ENCODE data around the gene LUZP2. TPM values are rescaled to one million over a fixed set of nuclear protein-coding genes. Genes with fewer than 3 reads are reported as not detected.

Gene LUZP2
- total and polyA plus RNA-seq, 9 of the 15 experiments (the other 6 are each of a cell fraction or from before 2014, with no cell fraction given), result not detected

DNA sequence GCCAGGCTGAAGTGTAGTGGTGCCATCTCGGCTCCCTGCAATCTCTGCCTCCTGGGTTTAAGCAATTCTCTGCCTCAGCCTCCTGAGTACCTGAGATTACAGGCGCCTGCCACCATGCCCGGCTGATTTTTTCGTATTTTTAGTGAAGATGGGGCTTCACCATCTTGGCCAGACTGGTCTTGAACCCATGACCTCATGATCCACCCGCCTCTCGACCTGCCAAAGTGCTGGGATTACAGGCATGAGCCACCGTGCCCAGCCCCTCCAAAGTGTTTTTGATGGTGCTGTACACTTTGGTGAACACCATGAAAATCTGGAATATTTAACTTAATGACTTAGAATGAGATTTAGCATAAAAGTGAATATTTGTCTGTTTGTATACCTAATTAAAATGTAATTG, 5.6 kb downstream of the LUZP2 start (continued):
- TF ChIP-seq, protein P1, sequence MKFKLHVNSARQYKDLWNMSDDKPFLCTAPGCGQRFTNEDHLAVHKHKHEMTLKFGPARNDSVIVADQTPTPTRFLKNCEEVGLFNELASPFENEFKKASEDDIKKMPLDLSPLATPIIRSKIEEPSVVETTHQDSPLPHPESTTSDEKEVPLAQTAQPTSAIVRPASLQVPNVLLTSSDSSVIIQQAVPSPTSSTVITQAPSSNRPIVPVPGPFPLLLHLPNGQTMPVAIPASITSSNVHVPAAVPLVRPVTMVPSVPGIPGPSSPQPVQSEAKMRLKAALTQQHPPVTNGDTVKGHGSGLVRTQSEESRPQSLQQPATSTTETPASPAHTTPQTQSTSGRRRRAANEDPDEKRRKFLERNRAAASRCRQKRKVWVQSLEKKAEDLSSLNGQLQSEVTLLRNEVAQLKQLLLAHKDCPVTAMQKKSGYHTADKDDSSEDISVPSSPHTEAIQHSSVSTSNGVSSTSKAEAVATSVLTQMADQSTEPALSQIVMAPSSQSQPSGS (CRISPR knock-in tag; IDR thresholded peaks at IDR 0.05), result no peak
- no peak for TF ChIP-seq SRSF9 (IDR thresholded peaks at IDR 0.05; ENCODE audit: borderline replicate concordance, low read depth, low read length)
- TF ChIP-seq KAT2B (IDR thresholded peaks at IDR 0.05; ENCODE audit: low read depth, low read length), result no peak
- TF ChIP-seq TAF1 (IDR thresholded peaks at IDR 0.05; ENCODE audit: control insufficient read depth, extremely low read depth, insufficient read depth, low read length, severe bottlenecking), result no peak
- TF ChIP-seq NBN (IDR thresholded peaks at IDR 0.05; ENCODE audit: low read depth), result no peak
- TF ChIP-seq TAF15 (IDR thresholded peaks at IDR 0.05; ENCODE audit: low read depth, low read length), result no peak
- TF ChIP-seq, protein P2, sequence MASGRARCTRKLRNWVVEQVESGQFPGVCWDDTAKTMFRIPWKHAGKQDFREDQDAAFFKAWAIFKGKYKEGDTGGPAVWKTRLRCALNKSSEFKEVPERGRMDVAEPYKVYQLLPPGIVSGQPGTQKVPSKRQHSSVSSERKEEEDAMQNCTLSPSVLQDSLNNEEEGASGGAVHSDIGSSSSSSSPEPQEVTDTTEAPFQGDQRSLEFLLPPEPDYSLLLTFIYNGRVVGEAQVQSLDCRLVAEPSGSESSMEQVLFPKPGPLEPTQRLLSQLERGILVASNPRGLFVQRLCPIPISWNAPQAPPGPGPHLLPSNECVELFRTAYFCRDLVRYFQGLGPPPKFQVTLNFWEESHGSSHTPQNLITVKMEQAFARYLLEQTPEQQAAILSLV (tag; IDR thresholded peaks at IDR 0.05), result no peak
- TF ChIP-seq ETV5 (CRISPR knock-in tag; IDR thresholded peaks at IDR 0.05; ENCODE audit: low read depth), result no peak
- no peak for TF ChIP-seq CHD2 (IDR thresholded peaks at IDR 0.05; ENCODE audit: low read depth, low read length)
- TF ChIP-seq GATAD2B (IDR thresholded peaks at IDR 0.05; ENCODE audit: borderline replicate concordance), result no peak

DNA sequence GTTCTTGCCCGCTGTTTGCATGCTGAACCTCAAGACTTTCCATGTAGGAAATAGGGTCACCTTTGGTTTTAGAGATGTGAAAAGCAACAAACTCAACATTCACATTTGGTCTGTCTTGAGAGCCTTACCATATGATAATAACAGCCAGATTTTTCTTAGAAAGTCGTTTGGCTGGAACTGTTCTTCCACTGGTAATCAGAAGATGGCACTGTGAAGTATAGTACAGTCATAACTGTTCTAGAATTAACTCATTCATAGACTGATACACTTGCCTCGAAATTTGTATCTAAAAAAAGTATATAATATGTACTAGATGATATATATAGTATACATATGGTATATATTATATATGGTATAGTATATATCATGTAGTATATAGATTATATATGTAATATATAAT, 12.3 kb downstream of the LUZP2 start:
- H4K20me1 ChIP-seq (replicated peaks; ENCODE audit: control insufficient read depth, insufficient read depth, low read length), result no peaks in the 10 kb centered on the region
- intact Hi-C loops (cut with micrococcal nuclease), result no loop called here
- WGBS (ENCODE audit: insufficient coverage, low coverage, missing lambda C conversion rate), result 2% methylated on average over 3 of the region's 3 CpGs
- no peak overlapping the region for H3K9ac ChIP-seq (ENCODE audit: insufficient read depth in 1 of 2, low read depth in 2 of 2, low read length in 2 of 2)
- no peak for FAIRE-seq
- no peak overlapping the region for H3K4me2 ChIP-seq (ENCODE audit: insufficient read depth, low read length)
- POLR2A ChIA-PET, result no interaction called here
- H3K9me3 ChIP-seq (replicated peaks; ENCODE audit: control insufficient read depth, insufficient read depth, low read depth, low read length), result 0 out of 2 replicates have a peak, but pooled peaks cover 3% of the 10 kb centered on the region
- no peaks in the 10 kb centered on the region for H3K27me3 ChIP-seq (ENCODE audit: control insufficient read depth in 2 of 2, insufficient read depth in 2 of 2, low read length in 2 of 2)
- H3K79me2 ChIP-seq (ENCODE audit: control insufficient read depth, insufficient read depth, low read length), result no peaks in the 10 kb centered on the region
- H2AFZ ChIP-seq (ENCODE audit: low read depth, low read length), result no peak overlapping the region
- BruUV-seq (replicated peaks), result no TSS peak
- TF ChIP-seq ARHGAP35 (IDR thresholded peaks at IDR 0.05; ENCODE audit: partially characterized antibody), result no peak
- TF ChIP-seq ZKSCAN1 (IDR thresholded peaks at IDR 0.05; ENCODE audit: low read depth, low read length), result no peak
- TF ChIP-seq, protein P3, sequence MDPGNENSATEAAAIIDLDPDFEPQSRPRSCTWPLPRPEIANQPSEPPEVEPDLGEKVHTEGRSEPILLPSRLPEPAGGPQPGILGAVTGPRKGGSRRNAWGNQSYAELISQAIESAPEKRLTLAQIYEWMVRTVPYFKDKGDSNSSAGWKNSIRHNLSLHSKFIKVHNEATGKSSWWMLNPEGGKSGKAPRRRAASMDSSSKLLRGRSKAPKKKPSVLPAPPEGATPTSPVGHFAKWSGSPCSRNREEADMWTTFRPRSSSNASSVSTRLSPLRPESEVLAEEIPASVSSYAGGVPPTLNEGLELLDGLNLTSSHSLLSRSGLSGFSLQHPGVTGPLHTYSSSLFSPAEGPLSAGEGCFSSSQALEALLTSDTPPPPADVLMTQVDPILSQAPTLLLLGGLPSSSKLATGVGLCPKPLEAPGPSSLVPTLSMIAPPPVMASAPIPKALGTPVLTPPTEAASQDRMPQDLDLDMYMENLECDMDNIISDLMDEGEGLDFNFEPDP (CRISPR knock-in tag; IDR thresholded peaks at IDR 0.05), result no peak
- no peak for TF ChIP-seq KDM1A (IDR thresholded peaks at IDR 0.05)
- DNase-seq (ENCODE audit: extremely low read depth in 1 of 4, low spot score in 3 of 4), result no peak
- no peak for ATAC-seq
- H3K36me3 ChIP-seq (ENCODE audit: control insufficient read depth, insufficient read depth, low read length), result no peaks in the 10 kb centered on the region
- no peaks in the 10 kb centered on the region for H3K9me1 ChIP-seq (ENCODE audit: control insufficient read depth, insufficient read depth, low read length)
- CTCF ChIA-PET (ENCODE audit: low intra/inter-chr PET ratio), result no interaction called here
- no peaks in the 10 kb centered on the region for H3K4me1 ChIP-seq (replicated peaks in 1 of 2; ENCODE audit: control insufficient read depth in 2 of 2, insufficient read depth in 2 of 2, low read length in 2 of 2)
- in situ Hi-C loops (cut with MboI), result no loop called here
- H3K4me3 ChIP-seq, result no peak overlapping the region
- H3K27ac ChIP-seq (ENCODE audit: extremely low read depth, low read depth, low read length), result no peak overlapping the region
